IMR-90 (cell line): ENCODE measurements around the gene CD38. TPM values are rescaled to one million over a fixed set of nuclear protein-coding genes. Genes with fewer than 3 reads are reported as not detected.

ENCODE experiments used
- ATAC-seq: fragments of 200-7000 bp; cut with Tn5 transposase; 2 replicates; pipeline ENCODE4 v1.9.1; 2020; ENCODE audit warnings: low read depth, mild to moderate bottlenecking, moderate library complexity
- BruUV-seq: library from RNA; stranded (reverse); fragments of 400-500 nt; replicated peaks from 2 replicates; lab custom pipeline; 2021; lab: Mats Ljungman, UMichigan
- CTCF ChIA-PET: fragments of 300-600 bp; formaldehyde crosslinking; extraction: SDS; loops from one replicate; lab custom pipeline; 2021; ENCODE audit warnings: antibody characterized with exemption; lab: Yijun Ruan, JAX
- POLR2A ChIA-PET: fragments of 300-600 bp; sonication (Branson Sonifier 250); formaldehyde crosslinking; loops from one replicate; lab custom pipeline; 2022; ENCODE audit warnings: antibody characterized with exemption; ENCODE audit not compliant: unreplicated experiment; lab: Charles Lee
- DNase-seq: peaks from one replicate; pipeline ENCODE4 v3.0.0; 2013
- H2AFZ ChIP-seq: replicated peaks from 2 replicates; pipeline ENCODE3; 2013; ENCODE audit warnings: low read length, mild to moderate bottlenecking; ENCODE audit not compliant: poor library complexity
- H2AK5ac ChIP-seq: 2 replicates; pipeline ENCODE4 v1.6.1; 2013; ENCODE audit warnings: low read depth, low read length, inconsistent platforms
- H2AK9ac ChIP-seq: replicated peaks from 2 replicates; pipeline ENCODE3; 2013; ENCODE audit warnings: mild to moderate bottlenecking, low read depth, low read length, moderate library complexity; ENCODE audit not compliant: poor library complexity
- H2BK120ac ChIP-seq: 2 replicates; pipeline ENCODE4 v1.6.1; 2013; ENCODE audit warnings: low read depth, low read length, inconsistent platforms
- H2BK15ac ChIP-seq: 3 replicates; pipeline ENCODE4 v1.6.1; 2013; ENCODE audit warnings: low read depth, low read length, inconsistent platforms
- H2BK20ac ChIP-seq: 2 replicates; pipeline ENCODE4 v1.6.1; 2013; ENCODE audit warnings: low read depth, mild to moderate bottlenecking, inconsistent platforms, low read length, moderate library complexity
- H2BK5ac ChIP-seq: 2 replicates; pipeline ENCODE4 v1.6.1; 2013; ENCODE audit warnings: mild to moderate bottlenecking, low read depth, low read length, inconsistent platforms; ENCODE audit not compliant: poor library complexity, severe bottlenecking
- H3K14ac ChIP-seq: replicated peaks from 2 replicates; pipeline ENCODE4 v1.6.1; 2013; ENCODE audit warnings: low read depth, low read length, inconsistent platforms
- H3K18ac ChIP-seq: 2 replicates; pipeline ENCODE4 v1.6.1; 2013; ENCODE audit warnings: low read depth, low read length, control low read depth
- H3K23ac ChIP-seq: 2 replicates; pipeline ENCODE4 v1.6.1; 2013; ENCODE audit warnings: low read depth, low read length, inconsistent platforms
- H3K27ac ChIP-seq: 2 replicates; pipeline ENCODE4 v1.5.1; 2013; ENCODE audit warnings: mild to moderate bottlenecking, control low read depth, low read length; ENCODE audit not compliant: insufficient read depth
- H3K27me3 ChIP-seq: 2 replicates; pipeline ENCODE4 v1.6.1; 2013; ENCODE audit warnings: low read length; ENCODE audit not compliant: control insufficient read depth, insufficient read depth
- H3K36me3 ChIP-seq: 2 replicates; pipeline ENCODE4 v1.6.1; 2013; ENCODE audit warnings: low read length, mixed read lengths; ENCODE audit not compliant: control insufficient read depth, insufficient read depth
- H3K4ac ChIP-seq: 2 replicates; pipeline ENCODE4 v1.6.1; 2013; ENCODE audit warnings: low read depth, low read length, inconsistent platforms
- H3K4me1 ChIP-seq: 2 replicates; pipeline ENCODE4 v1.6.1; 2013; ENCODE audit warnings: low read length, mixed read lengths; ENCODE audit not compliant: control insufficient read depth, insufficient read depth
- H3K4me2 ChIP-seq: 2 replicates; pipeline ENCODE4 v1.6.1; 2013; ENCODE audit warnings: low read depth, mild to moderate bottlenecking, control low read depth, low read length, moderate library complexity
- H3K4me3 ChIP-seq: 2 replicates; pipeline ENCODE4 v1.5.1; 2013; ENCODE audit warnings: low read depth, mild to moderate bottlenecking, control low read depth, low read length, moderate library complexity; ENCODE audit not compliant: insufficient read depth
- H3K56ac ChIP-seq: 2 replicates; pipeline ENCODE4 v1.6.1; 2013; ENCODE audit warnings: low read length, inconsistent platforms; ENCODE audit not compliant: insufficient read depth; ENCODE audit errors: extremely low read depth
- H3K79me1 ChIP-seq, 2 experiments: 2 replicates each; pipeline ENCODE4 v1.6.1; 2013; ENCODE audit warnings: low read length in 2 of 2, inconsistent platforms in 1 of 2, low read depth in 1 of 2
- H3K9ac ChIP-seq: 2 replicates; pipeline ENCODE4 v1.6.1; 2013; ENCODE audit warnings: low read depth, low read length, control low read depth
- H3K9me1 ChIP-seq: 2 replicates; pipeline ENCODE4 v1.6.1; 2013; ENCODE audit warnings: low read length, inconsistent platforms; ENCODE audit not compliant: insufficient read depth
- H3K9me3 ChIP-seq: 2 replicates; pipeline ENCODE4 v1.6.1; 2013; ENCODE audit warnings: low read length; ENCODE audit not compliant: control insufficient read depth, insufficient read depth
- H4K20me1 ChIP-seq: 2 replicates; pipeline ENCODE4 v1.6.1; 2013; ENCODE audit warnings: low read length, inconsistent platforms; ENCODE audit not compliant: insufficient read depth
- H4K5ac ChIP-seq: 2 replicates; pipeline ENCODE4 v1.6.1; 2013; ENCODE audit warnings: mild to moderate bottlenecking, low read depth, low read length, control low read depth
- H4K8ac ChIP-seq, 2 experiments: 2 replicates each; pipeline ENCODE4 v1.6.1; 2013; ENCODE audit warnings: low read depth in 2 of 2, low read length in 2 of 2, control low read depth in 1 of 2, inconsistent platforms in 1 of 2
- H4K91ac ChIP-seq: 2 replicates; pipeline ENCODE4 v1.6.1; 2013; ENCODE audit warnings: low read depth, low read length, inconsistent platforms; ENCODE audit not compliant: insufficient read depth
- CEBPB ChIP-seq: IDR thresholded peaks from 2 replicates; pipeline ENCODE4 v1.6.1; 2012; ENCODE audit warnings: low read depth, low read length, improper control_type of control experiment
- CHD1 ChIP-seq: IDR thresholded peaks from 2 replicates; pipeline ENCODE4 v1.6.1; 2012; ENCODE audit warnings: low read depth, low read length, improper control_type of control experiment
- WGBS, 2 experiments: methylation state at CpG; one replicate each; pipeline versions ENCODE4 v1.1.5 to v1.1.7; 2013; ENCODE audit warnings: missing lambda C conversion rate in 2 of 2; ENCODE audit not compliant: insufficient read length in 1 of 2; ENCODE audit errors: extremely low coverage in 2 of 2; 5-methylcytosine and 5-hydroxymethylcytosine counted together
- dilution Hi-C: fragments of 300-500 bp; cut with HindIII; formaldehyde crosslinking; loops from one replicate; pipeline ENCODE4 v1.14.3; 2018; ENCODE audit warnings: low sequenced_read_pairs; ENCODE audit not compliant: unreplicated experiment
- in situ Hi-C: fragments of 300-500 bp; cut with MboI; formaldehyde crosslinking; loops from 3 replicates; pipeline ENCODE4 v1.14.3; 2019; ENCODE audit warnings: low sequenced_read_pairs, inconsistent platforms, mixed read lengths
- intact Hi-C: fragments of 100-400 bp; cut with micrococcal nuclease; formaldehyde crosslinking; loops from 2 replicates; pipeline ENCODE4 v1.10.0; 2022
- polyA plus RNA-seq, 3 experiments: library from polyadenylated mRNA; depleted of rRNA; stranded (reverse); fragments of >200 nt; gene quantifications; 2 replicates each; pipeline ENCODE4 v1.2.3, GENCODE V29; 2012; ENCODE audit warnings: low replicate concordance in 1 of 3
- total RNA-seq: library from RNA; depleted of rRNA; stranded (reverse); fragments of >200 nt; gene quantifications from 2 replicates; pipeline ENCODE4 v1.2.3, GENCODE V29; 2012

Gene CD38
- total and polyA plus RNA-seq, 2 of the 4 experiments (the other 2 are of a cell fraction): not detected

DNA sequence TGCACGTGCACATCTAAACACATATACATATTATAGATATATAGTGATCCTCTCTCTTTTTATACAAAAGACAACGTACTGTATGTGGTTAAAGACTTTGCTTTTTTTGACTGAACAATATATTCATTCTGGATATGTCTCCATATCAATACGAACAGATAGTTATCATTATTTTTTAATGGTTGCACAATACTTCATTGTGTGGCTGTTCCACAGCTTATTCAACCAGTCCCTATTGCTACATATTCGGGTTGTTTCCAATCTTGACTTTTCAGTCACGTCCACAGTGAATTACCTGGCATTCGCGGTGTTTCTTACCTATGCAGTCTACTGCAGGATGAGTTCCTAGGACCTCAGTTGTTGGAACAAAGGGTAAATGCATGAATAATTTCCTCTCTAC, 107.3 kb downstream of the CD38 start:
- Histone ChIP-seq H2BK120ac (no peak overlapping the region), H3K9me1 (no peaks in the 10 kb centered on the region), H4K91ac (no peak overlapping the region), H3K14ac (no peak overlapping the region), H3K27me3 (peaks cover 23% of the 10 kb centered on the region), H3K4me1 (no peaks in the 10 kb centered on the region), H3K27ac (no peak overlapping the region), H3K79me1 (no peaks in the 10 kb centered on the region), H2AK9ac (no peak overlapping the region), H3K4me3 (no peak overlapping the region), H3K4ac (no peak overlapping the region), H3K56ac (no peak overlapping the region), H3K18ac (no peak overlapping the region), H3K36me3 (no peaks in the 10 kb centered on the region), H2BK20ac (no peak overlapping the region), H4K5ac (no peak overlapping the region), H3K9ac (no peak overlapping the region), H2AK5ac (no peak overlapping the region), H3K23ac (no peak overlapping the region), H2AFZ (no peak overlapping the region), H3K9me3 (no peaks in the 10 kb centered on the region), H4K20me1 (no peaks in the 10 kb centered on the region), H4K8ac (no peak overlapping the region), H2BK15ac (no peak overlapping the region), H3K4me2 (no peak overlapping the region), H2BK5ac (no peak overlapping the region)
- CTCF ChIA-PET: interaction anchor here (0.7 kb wide), 1 partner anchor 80 kb away, joined by 3 read pairs; no protein-coding TSS in a partner anchor
- dilution Hi-C loops: no loop called here
- DNase-seq (no peak), ATAC-seq (no peak)
- intact Hi-C loops: no loop called here
- WGBS, 2 experiments: no CpG with 5 or more reads among the region's 7 CpGs
- POLR2A ChIA-PET: no interaction called here
- no TSS peak for BruUV-seq
- TF ChIP-seq CHD1: no peak
- peak; percentile 73 for TF ChIP-seq CEBPB
- in situ Hi-C loops: loop anchor here (5.0 to 10.0 kb wide), 3 partner anchors 72 to 411 kb away; no protein-coding TSS in a partner anchor
